Measurements from ENCODE around the gene TTC23L.

TTC23L gene

GRCh38 chr5:34932947-34933346, 94.0 kb downstream of the TTC23L start:
- no peak for DNase-seq (ENCODE audit: low read depth, low spot score)
- H3K4me3 ChIP-seq (ENCODE audit: low read depth, low read length), result no peak overlapping the region
- TF ChIP-seq, protein P1, sequence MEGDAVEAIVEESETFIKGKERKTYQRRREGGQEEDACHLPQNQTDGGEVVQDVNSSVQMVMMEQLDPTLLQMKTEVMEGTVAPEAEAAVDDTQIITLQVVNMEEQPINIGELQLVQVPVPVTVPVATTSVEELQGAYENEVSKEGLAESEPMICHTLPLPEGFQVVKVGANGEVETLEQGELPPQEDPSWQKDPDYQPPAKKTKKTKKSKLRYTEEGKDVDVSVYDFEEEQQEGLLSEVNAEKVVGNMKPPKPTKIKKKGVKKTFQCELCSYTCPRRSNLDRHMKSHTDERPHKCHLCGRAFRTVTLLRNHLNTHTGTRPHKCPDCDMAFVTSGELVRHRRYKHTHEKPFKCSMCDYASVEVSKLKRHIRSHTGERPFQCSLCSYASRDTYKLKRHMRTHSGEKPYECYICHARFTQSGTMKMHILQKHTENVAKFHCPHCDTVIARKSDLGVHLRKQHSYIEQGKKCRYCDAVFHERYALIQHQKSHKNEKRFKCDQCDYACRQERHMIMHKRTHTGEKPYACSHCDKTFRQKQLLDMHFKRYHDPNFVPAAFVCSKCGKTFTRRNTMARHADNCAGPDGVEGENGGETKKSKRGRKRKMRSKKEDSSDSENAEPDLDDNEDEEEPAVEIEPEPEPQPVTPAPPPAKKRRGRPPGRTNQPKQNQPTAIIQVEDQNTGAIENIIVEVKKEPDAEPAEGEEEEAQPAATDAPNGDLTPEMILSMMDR (IDR thresholded peaks at IDR 0.05; ENCODE audit: low read depth, low read length), result no peak
- in situ Hi-C loops (cut with HindIII; ENCODE audit: low sequenced_read_pairs), result no loop called here

GRCh38 chr5:34941936-34942335, 103.0 kb downstream of the TTC23L start:
- TF ChIP-seq, protein P1 (IDR thresholded peaks at IDR 0.05; ENCODE audit: low read depth, low read length), result no peak
- H3K4me3 ChIP-seq (ENCODE audit: low read depth, low read length), result no peak overlapping the region
- DNase-seq (ENCODE audit: low read depth, low spot score), result peak; percentile 19
- in situ Hi-C loops (cut with HindIII; ENCODE audit: low sequenced_read_pairs), result no loop called here

DNA sequence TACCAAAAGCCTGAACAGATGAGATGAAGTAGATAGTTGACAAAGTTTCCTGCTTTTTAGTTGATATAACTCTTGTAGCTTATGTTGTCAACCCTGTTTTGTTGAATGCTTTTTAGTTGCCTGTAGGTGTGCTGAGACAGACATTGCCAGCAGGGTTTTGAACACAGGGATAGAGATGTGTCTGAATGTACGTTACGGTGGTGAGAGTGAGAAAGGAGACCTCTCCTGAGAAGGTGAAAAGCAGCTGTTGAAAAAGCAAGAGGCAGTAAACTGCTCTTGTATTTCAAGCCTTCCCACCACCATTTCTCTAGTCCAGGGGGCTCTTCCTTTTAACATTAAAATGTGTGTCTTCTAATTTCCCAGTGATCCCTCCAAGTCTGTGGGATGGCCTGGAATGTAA, 105.1 kb downstream of the TTC23L start:
- DNase-seq (ENCODE audit: low read depth, low spot score), result no peak
- H3K4me3 ChIP-seq (ENCODE audit: low read depth, low read length), result no peak overlapping the region
- TF ChIP-seq, protein P1 (IDR thresholded peaks at IDR 0.05; ENCODE audit: low read depth, low read length), result no peak
- in situ Hi-C loops (cut with HindIII; ENCODE audit: low sequenced_read_pairs), result no loop called here

GRCh38 chr5:34944460-34945047, 105.6 kb downstream of the TTC23L start:
- TF ChIP-seq, protein P1 (IDR thresholded peaks at IDR 0.05; ENCODE audit: low read depth, low read length), result no peak
- DNase-seq (ENCODE audit: low read depth, low spot score), result no peak
- H3K4me3 ChIP-seq (ENCODE audit: low read depth, low read length), result no peak overlapping the region
- in situ Hi-C loops (cut with HindIII; ENCODE audit: low sequenced_read_pairs), result no loop called here

All from astrocyte of the spinal cord (primary cell).